Hepatic stellate cell (primary cell): ENCODE data around the gene STIP1.

Experiments
- DNase-seq: peaks from one replicate; pipeline ENCODE4 v3.0.0; 2011; ENCODE audit warnings: low spot score

The STIP1 gene

DNA sequence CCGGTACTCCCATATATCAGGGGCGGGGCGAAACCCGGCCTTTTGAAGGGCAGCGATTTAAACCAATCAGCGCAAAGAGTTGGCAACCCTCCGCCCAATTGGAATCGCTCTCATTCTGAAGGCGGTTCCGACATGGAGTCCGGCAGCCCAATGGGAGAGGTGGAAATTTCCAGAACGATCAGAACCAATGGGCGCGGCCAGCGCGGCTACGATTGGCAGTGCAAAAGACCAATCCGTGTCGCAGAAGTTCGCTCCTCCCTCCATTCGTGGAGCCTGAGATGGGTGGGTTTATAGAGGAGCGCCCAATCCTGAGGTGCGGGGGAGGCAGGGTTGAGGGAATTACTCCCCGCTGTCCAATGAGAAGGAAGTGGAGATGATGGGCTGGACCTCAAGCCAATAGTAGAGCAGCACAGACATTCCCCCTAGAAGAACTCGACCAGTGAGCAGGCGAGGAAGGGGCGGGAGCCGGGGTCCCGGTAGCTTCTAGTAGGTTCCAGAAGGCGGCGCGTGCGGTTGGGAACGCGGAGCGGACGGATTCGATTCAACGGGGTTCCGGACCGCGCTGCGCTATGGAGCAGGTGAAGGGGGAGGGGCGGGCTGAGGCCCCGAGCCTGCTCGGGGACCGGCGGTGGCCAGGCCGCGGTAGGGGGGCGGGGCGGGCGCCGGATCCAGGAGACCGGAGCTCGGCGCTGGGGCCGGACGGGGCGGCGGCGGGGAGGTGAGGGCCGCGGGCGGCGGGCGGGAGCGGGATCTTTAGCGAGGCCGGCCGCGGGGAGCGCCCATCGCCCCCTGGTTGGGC is at the start of gene STIP1:
TSS of gene STIP1 (plus strand) at position 479 of the 799 bp plus-strand sequence. CDS start at position 570, 91 bp downstream.
- peak; percentile 100 for DNase-seq

DNA sequence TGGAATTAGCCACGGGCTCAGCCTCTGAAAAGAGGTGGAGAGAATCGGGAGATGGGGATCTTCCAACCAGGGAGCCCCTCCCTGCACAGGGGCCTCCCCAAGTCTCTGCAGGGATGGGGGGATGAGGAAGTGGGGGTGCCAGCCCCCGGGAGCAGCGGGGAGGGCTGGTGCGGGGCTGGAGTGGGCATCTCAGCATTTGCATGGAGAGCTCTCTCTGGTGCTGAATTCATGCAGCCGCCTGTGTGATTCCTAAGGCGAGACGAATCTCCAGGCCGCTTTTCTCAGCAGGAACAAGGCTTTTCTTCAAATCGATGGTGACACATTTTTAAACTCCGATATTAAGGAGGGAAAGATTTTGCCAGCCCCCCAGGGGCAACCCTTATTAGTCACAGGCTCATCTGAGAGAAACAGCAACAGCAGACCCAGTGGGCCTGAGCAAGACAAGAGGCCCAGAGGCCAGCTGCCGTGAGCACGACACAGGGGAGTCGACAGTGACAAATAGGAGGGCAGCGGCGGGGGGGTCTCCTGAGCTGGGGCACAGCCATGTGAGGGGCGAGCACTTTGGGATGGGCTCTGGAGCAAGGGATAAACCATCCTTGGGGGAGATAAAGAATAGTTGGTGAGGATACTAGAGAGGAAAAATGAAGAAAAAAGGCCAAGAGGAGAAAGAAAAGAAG is 49.1 kb upstream of the STIP1 start:
- DNase-seq = no peak

DNA sequence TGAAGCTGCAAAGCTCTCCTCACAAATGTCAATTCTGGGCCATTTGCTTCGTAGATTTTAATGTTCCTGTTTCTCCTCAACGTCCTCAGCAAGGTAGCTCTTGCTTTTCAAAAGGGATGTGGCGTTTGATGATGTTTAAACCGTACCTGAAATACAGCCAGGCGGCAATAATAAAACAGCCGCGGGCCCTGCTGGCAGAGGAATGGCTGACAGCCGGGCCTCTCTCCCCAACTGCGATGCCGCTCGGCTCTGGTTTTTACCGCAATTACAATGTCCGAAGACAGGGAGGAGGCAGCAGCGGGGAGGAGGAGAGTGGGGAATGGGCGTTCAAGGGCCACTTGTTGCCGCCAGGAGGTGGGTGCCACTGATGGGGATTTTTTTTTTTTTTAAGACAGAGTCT is 47.6 kb upstream of the STIP1 start:
- no peak for DNase-seq

DNA sequence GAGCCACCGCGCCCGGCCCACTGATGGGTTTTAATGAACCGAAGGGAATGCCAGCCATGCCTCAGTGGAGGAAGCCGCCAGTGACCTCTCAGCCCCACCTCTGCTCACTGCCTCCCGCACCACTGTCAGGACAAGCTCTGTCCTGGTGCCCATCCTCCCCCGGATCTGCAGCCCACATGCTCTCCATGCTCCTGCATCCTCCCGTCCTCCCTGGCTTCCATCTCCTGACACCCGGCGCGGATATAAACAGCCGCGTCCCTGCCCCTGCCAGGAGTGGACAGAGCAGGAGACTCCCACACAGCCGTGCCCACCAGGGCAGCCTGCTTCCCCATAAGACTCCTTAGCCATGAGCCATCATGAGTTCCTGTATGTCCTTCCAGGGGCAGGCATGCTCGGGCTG is 46.9 kb upstream of the STIP1 start:
- no peak for DNase-seq

DNA sequence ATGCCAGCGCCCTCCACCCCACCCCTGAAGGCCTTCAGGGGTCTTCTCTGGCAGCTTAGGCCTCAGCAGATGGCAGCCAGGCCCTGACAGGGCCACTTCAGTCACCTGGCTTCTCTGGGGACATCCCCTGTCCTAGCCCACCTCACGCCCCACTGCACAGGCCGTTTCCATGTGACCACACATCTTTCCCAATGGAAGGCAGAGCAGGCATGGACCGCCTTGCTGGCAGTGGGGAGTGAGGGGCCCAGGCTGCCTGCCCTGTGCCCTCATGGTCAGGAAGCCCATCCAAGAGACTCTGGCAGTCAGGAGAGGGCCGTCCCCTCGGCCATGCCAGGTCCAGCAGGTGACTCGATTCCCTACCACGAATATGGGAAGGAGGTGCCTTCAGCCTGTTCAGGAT is 45.9 kb upstream of the STIP1 start:
- DNase-seq = no peak

DNA sequence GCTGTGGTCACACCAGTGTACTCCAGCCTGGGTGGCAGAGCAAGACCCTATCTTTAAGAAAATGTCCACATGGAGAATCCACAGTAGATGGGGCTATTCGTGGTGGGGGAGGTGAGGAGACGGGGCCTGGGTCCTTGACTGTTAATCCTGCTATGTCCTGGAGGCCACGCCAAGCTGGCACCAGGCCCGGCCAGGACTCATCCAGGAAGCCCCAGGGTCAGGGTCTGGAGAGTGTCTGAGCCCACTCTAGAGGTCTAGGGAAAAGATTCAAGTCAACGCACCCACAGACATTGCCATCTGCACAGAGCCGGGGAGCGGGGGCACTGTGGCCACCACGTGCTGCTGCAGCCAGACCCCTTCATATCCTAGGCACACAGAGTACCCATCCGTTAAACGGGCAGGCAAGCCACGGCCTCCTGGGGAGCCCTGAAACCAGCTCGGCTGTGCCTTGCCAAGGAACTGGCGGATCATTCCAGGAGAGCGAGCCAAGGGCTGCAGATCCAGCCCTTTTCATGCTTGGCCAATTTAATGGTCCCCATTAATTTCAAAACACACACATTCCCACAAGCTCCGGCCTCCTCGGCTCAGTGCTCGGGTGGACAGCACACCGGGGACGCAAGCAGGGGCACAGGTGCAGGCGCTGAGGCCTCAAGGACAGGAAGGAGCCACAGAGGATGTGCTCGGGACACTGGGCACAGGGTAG is 44.7 kb upstream of the STIP1 start:
- no peak for DNase-seq

DNA sequence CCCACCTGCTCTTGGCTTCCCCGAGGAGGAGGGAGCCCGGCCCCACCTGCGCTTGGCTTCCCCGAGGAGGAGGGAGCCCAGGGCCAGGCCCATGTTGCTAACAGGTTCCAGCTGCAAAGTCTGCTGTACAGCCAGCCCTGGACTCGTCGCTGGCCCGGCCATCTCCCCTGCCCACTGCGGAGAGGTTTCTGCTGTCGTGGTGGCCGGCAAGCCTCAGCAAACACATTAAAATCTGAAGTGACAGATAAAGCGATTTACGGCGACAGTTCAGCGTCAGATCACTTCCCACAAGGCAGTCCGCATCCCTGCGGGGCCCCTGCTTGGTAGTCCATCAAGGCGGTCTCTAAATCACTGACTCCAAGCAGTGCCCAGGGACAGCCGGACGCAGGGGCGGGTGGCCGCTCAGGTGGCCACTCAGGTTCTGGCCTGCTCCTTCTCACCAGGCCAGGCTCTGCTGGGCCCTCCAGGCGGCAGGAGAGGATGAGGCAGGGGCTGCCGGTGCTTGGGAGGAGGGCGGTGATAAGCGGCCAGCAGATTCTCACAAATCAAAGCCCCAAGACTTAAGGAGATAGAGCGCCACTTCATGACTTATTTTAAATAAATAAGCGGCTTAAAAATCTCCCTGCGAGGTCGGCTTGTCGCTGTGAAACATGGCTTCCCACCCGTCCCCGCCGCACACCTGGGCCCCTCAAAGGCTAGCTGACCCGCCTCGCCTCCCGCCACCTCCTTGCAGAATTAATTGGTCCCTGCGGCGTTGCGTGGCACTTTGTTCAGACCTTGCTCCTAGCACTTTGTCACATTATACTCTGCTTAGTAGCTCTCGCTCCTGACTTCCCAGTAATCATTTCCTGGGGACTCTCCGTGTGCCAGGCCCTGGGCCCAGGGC is 41.1 kb upstream of the STIP1 start:
- no peak for DNase-seq

DNA sequence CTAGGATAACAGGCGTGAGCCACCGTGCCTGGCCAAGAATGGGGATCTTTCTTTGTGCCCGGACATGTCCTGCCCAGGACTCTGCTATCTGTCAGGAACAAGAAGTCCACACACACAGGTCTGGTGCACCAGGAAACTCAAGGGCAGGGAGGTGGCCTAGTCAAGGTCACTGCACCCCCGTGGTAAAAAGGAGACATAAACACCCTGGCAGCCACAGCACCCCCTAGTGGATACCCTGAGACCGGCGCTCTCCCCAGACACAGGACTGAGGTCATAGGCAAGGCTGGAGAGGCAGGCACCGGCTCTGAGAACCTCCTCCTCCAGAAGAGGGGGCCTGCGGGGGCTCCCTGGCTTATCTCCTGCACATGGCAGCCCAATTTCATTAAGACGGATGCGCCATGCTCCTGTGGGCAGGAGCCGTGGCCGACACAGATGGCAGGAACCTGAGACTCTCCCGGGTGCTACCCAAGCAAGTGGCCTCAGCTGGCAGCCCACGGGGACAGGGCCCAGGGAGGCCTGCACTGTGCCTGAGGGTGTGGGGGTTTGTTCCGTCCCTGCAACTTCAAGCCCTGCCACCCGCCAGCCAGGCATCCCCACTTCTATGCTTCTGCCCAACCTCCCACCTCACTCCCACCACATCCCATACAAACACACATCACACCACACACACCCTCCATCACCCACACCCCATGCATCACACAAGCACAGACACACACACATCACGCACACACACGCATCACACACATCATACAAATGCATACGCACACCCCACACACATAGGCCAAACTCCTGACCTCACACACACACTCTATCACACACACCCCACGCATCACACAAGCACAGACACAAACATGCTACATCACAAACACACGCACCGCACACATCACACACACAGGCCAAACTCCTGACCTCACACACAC is 39.7 kb upstream of the STIP1 start:
- DNase-seq = peak; percentile 70

DNA sequence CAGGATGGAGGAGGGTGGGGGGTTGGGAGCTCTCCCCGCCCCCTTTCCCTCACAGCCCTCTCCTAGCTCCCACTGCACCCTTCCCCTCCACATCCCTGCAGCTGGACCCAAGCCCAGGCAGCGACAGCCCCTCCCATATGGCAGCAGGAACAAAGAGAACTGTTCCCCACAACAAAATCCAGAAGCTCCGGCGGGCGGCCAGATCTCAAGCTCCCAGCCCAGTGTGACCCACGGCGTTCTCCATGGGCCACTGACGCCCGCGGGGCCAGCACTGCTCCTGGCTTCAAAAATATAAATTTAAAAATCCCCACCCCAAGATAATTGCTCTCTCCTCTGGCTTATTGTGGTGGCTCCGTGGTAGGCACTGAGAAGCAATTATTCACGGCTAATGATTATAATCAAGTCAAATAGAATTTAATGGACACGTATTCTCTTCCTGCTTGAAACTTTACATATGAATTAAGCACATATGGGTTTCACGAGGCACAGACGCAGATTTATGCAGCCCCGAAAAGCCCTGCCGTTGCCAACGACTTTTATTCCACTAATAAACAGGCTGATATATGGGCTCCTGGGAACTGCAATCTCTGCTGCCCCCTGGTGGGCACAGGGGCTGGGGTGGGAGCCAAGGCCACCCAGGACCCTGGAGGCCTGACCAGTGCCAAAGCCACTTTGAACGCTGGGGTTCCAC is 37.6 kb upstream of the STIP1 start:
- DNase-seq = peak; percentile 90

DNA sequence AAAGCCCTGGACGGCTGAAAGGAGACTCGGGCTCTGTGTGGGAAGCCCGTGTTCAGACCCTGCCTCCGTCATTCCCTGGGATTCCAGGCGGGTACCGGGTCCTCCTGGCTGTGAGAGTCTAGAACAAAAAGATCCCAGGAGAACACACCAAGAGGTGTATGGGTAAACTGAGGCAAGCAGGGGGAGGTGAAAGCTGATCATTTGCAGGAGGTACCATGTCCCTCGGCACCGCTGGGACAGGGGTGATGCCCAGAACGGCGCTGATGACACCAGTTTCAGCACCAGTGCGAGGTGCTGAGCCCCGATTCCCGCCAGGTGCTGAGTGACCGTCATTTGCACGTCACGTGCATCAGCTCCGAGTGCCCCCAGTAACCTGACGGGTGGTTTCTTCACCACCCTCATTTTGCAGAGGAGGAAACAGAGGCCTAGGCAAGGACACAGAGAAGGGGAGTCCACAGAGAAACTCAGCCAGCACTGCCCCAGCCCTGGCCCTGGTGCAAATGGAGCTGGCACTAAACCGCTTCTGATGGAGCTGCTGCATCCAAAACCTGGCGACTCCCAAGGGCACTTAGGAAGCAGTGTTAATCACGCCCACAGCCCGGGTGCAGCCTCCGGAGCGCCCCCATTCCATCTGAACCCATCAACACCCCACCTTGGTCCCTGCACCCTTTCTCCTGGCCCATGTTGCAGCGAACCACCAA is 36.9 kb upstream of the STIP1 start:
- no peak for DNase-seq

DNA sequence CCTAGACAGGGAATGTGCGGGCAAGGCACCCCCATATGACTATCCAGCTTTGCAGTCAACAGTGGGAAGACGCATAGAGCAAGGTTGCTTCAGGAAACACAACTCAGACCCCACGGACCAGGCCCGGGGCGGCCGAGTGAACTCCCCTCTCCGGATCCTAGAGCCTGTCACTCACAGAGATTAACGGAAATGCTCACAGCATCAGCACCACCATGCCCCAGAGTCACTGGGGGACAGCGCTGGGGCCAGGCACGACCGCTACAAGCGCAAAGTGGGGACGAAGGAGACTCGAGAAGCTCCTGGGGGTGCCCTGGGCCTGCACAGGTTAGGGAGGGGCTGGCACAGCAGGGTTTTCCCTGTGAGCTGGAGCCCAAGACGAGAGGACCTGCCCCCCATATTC is 35.9 kb upstream of the STIP1 start:
- DNase-seq = no peak

DNA sequence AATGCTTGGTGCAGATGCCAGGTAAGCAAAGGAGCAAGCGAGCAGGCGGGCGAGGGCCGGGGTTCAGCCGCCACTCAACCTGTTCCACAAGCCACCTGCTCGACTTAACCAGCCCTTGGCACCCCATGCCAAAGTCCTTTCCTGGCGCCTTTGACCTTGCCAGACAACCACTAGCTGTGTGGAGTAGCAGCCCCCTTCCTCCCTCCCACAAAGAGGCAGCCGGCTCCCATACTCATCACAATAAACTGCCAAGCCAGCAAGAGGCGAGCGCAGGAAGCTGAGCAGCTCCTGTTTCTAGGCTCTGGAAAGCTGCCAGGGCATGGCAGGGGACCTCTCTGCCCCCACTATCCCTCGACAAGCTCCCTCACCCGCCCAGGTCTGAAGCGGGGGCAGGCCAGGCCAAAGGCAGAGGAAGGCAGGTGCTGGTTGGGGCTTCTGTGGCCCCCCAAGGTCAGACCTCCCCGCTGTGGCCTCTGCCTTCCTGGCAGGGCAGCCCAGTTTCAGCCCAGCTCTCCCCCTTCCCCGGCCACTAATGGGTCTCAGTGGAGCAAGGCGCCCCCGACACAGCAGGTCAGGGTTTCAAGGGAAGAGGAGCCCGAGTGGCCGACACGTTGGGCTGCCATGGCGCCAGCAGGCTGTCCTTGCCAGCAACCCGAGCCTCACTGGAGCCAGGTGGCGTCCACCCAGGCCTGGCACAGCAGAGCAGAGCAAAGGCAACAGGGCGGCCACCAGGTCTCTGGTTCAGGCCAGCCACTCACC is 35.3 kb upstream of the STIP1 start:
- DNase-seq = no peak

DNA sequence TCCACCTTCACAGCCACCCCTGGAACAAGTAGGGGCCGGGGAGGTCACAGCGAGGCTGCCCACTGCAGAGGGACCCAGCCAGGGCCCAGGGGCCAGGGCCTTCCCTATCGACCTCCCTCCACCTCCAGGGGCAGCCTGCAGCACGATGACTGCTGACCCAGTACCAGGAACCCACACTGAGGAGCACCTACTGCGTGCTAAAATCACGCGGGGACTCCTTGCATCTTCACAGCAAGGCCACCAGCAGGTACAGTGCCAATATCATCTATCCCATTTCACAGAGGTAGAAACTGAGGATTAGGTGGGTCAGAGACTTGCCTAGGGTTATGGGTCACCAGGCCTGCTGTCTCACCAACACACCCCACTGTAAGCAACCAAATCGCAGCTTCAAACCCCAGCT is 34.6 kb upstream of the STIP1 start:
- no peak for DNase-seq

DNA sequence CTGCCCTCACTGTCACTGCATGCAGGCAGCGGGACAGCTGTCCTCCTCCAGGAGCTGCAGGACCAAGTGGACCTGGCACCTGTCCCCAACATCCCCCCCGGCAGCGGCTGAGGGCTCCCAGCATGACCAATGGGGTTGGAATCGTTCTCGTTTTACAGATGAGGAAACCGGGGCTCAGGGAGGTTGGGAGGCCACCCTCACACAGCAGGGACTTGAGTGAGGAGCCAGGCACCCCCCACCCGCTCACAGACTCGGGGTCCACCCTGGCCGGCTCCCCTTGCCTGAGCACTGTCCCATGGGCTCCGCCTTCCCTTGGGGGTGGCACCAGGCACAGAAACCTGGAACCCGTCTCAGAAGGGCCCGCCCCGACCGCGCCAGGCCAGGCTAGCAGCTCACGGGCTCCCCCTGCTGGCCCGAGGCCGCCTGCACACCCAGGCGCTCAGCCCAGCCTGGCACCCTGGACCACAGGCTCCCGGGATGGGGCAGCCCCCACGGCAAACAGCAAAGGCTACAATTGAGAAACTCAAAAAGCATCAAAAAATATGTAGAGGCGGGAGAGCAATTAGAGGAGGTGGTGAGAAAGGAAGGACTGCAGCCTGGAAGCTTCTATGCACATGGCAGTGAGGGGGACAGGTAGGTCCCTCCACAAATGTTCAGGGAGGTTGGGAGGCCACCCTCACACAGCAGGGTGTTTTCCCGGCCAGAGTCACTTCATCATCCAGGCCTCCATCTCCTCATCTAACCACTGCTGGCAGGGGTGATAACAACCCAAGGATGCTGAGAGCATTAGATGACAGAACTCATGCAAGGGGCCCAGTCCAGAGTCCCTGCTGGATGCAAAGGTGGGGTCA is 32.9 kb upstream of the STIP1 start:
- peak; percentile 95 for DNase-seq

DNA sequence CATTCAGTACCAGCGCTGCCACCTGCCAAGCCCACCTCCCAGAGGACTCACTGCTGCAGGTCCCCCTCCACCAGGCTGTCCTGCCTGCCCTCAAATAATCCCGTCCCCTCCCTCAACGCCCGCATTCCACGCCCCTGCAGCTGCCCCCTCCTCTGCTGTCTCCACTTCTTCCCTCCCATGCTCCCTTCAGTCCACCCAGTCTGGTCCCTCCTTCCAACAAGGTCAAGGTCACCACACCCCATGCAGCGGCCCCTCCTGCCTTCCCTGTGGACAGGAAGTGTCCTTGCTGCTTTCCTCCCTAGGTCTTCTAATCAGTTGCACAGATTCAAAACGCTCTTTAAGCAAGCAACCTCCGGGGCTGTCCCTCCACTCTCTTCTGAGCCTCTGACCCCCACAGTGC is 32.2 kb upstream of the STIP1 start:
- DNase-seq = no peak

DNA sequence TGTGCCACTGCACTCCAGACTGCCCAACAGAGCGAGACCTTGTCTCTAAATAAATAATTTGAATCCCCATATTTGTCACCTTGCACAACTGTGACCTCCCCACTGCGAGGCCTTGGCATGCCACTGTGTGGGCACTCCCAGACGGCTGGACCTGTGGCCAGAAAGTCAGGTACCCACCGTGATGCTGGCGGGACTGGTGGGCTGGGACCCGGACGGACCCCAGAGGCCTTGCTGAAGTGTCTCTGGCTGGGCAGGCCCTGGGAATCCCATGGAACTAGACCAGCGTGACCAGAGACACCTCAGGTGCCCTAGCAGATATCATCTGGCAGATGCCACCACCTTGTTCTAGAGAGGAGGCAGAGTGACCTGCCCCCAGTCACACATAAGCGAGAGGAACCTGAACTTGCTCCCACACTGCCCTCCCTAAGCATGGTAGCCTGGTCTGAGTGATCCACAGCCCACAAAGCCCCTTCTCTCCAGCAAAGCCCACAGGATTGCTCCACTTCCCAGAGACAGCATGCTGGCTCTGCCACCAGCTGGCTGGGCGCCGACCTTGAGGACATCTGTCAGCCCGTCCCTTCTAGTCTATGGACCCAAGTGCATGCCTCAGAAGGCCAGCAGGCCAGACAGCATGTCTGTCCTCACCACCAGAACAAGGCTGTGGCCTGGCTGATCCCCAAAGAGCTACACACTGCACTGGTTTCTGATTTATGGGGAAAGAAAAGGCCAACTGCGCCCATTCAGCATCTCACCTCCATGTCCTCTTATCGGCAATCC is 29.5 kb upstream of the STIP1 start:
- no peak for DNase-seq
